Neural cell (in vitro differentiated cells): ENCODE results near the gene HAND2.

ENCODE experiments used
- EZH2 ChIP-seq: fragments of 200-600, 300-800 bp; shearing (Covaris generic), sonication (generic); IDR thresholded peaks from 2 replicates; pipeline ENCODE4 v1.6.1; 2014; ENCODE audit warnings: antibody characterized with exemption, low read length, borderline replicate concordance, mild to moderate bottlenecking; ENCODE audit not compliant: insufficient read depth, poor library complexity, severe bottlenecking
- POLR2AphosphoS5 ChIP-seq: IDR thresholded peaks from 2 replicates; pipeline ENCODE4 v1.6.1; 2012
- TAF1 ChIP-seq: IDR thresholded peaks from 2 replicates; pipeline ENCODE4 v1.6.1; 2012; ENCODE audit warnings: low read depth
- TF ChIP-seq, protein P1 (sequence below): IDR thresholded peaks from 2 replicates; pipeline ENCODE4 v1.6.1; 2012; ENCODE audit warnings: borderline replicate concordance
- TF ChIP-seq, protein P2 (sequence below): fragments of 450-650 bp; IDR thresholded peaks from 2 replicates; pipeline ENCODE4 v1.5.1; 2014; ENCODE audit warnings: antibody characterized with exemption, mild to moderate bottlenecking, moderate library complexity; ENCODE audit not compliant: poor library complexity, severe bottlenecking

DNA sequence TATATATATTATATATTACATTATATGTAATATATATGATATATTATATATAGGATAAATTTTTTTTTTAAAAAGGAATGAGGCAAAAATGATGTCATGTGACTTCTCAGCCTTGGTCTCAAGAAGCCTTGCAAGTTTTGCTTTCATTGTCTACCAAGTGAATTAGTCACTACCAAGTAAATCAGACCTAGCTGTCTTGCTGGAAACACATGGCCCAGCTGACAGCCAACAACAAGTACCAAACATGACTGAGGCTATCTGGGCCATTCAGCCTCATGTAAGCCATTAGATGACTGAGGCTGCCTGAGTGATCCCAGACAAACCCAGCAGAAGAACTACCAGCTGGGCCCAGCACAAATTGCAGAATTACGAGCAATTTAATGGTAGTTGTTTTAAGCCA lies 44.9 kb downstream of the HAND2 start:
- TF ChIP-seq, protein P1, sequence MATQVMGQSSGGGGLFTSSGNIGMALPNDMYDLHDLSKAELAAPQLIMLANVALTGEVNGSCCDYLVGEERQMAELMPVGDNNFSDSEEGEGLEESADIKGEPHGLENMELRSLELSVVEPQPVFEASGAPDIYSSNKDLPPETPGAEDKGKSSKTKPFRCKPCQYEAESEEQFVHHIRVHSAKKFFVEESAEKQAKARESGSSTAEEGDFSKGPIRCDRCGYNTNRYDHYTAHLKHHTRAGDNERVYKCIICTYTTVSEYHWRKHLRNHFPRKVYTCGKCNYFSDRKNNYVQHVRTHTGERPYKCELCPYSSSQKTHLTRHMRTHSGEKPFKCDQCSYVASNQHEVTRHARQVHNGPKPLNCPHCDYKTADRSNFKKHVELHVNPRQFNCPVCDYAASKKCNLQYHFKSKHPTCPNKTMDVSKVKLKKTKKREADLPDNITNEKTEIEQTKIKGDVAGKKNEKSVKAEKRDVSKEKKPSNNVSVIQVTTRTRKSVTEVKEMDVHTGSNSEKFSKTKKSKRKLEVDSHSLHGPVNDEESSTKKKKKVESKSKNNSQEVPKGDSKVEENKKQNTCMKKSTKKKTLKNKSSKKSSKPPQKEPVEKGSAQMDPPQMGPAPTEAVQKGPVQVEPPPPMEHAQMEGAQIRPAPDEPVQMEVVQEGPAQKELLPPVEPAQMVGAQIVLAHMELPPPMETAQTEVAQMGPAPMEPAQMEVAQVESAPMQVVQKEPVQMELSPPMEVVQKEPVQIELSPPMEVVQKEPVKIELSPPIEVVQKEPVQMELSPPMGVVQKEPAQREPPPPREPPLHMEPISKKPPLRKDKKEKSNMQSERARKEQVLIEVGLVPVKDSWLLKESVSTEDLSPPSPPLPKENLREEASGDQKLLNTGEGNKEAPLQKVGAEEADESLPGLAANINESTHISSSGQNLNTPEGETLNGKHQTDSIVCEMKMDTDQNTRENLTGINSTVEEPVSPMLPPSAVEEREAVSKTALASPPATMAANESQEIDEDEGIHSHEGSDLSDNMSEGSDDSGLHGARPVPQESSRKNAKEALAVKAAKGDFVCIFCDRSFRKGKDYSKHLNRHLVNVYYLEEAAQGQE = no peak
- TF ChIP-seq, protein P2, sequence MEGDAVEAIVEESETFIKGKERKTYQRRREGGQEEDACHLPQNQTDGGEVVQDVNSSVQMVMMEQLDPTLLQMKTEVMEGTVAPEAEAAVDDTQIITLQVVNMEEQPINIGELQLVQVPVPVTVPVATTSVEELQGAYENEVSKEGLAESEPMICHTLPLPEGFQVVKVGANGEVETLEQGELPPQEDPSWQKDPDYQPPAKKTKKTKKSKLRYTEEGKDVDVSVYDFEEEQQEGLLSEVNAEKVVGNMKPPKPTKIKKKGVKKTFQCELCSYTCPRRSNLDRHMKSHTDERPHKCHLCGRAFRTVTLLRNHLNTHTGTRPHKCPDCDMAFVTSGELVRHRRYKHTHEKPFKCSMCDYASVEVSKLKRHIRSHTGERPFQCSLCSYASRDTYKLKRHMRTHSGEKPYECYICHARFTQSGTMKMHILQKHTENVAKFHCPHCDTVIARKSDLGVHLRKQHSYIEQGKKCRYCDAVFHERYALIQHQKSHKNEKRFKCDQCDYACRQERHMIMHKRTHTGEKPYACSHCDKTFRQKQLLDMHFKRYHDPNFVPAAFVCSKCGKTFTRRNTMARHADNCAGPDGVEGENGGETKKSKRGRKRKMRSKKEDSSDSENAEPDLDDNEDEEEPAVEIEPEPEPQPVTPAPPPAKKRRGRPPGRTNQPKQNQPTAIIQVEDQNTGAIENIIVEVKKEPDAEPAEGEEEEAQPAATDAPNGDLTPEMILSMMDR = no peak
- TF ChIP-seq EZH2 = no peak
- no peak for TF ChIP-seq POLR2AphosphoS5
- no peak for TF ChIP-seq TAF1
